ENCODE measurements around the gene BTBD16.

Gene BTBD16

GRCh38 chr10:122323941-122324675, 53.0 kb downstream of the BTBD16 start:
- no peak for DNase-seq

- DNase-seq, result no peak
These were observed 54.1 kb downstream of the BTBD16 start for GRCh38 chr10:122325235-122325634.

- no peak for DNase-seq
These were observed 55.3 kb downstream of the BTBD16 start for GRCh38 chr10:122326385-122326784.

GRCh38 chr10:122326806-122327205, 55.7 kb downstream of the BTBD16 start:
- DNase-seq, result no peak

GRCh38 chr10:122327237-122328206, 56.4 kb downstream of the BTBD16 start:
- DNase-seq, result no peak

GRCh38 chr10:122328676-122329075, 57.6 kb downstream of the BTBD16 start:
- DNase-seq, result no peak

GRCh38 chr10:122329416-122329815, 58.3 kb downstream of the BTBD16 start:
- no peak for DNase-seq

GRCh38 chr10:122331100-122331499, 60.0 kb downstream of the BTBD16 start:
- no peak for DNase-seq

- DNase-seq, result no peak
These were observed 60.7 kb downstream of the BTBD16 start for GRCh38 chr10:122331615-122332446.

GRCh38 chr10:122333037-122333436, 61.9 kb downstream of the BTBD16 start:
- no peak for DNase-seq

- DNase-seq, result no peak
These were observed 65.2 kb downstream of the BTBD16 start for GRCh38 chr10:122336332-122336731.

- DNase-seq, result no peak
These were observed 65.9 kb downstream of the BTBD16 start for GRCh38 chr10:122336961-122337360.

- DNase-seq, result no peak
These were observed 67.7 kb downstream of the BTBD16 start for GRCh38 chr10:122338609-122339441.

- DNase-seq, result no peak
These were observed 70.2 kb downstream of the BTBD16 start for GRCh38 chr10:122341141-122341810.

- DNase-seq, result peak; percentile 56
These were observed 71.4 kb downstream of the BTBD16 start for GRCh38 chr10:122342293-122343134.

GRCh38 chr10:122343135-122343800, 72.2 kb downstream of the BTBD16 start:
- DNase-seq, result no peak

- DNase-seq, result no peak
These were observed 72.8 kb downstream of the BTBD16 start for GRCh38 chr10:122343936-122344335.

- DNase-seq, result no peak
These were observed 73.7 kb downstream of the BTBD16 start for GRCh38 chr10:122344741-122345258.

- DNase-seq, result no peak
These were observed 75.3 kb downstream of the BTBD16 start for GRCh38 chr10:122346326-122346950.
